Adrenal gland (tissue), 12 donors: ENCODE data around the gene FDXACB1. TPM values are rescaled to one million over a fixed set of nuclear protein-coding genes. Genes with fewer than 3 reads are reported as not detected.
A peak's percentile ranks its signal among the peaks of the same experiment; 100 is the strongest.

Source experiments
- DNase-seq, 7 donors: peaks; one replicate each; pipeline ENCODE4 v3.0.0-alpha.2; 2019 to 2020
- H3K27ac ChIP-seq, 5 donors: fragments of 200-600 bp; sonication (generic) in 4 of 5; 1 replicate in 3 of 5; 2 replicates in 2 of 5; pipeline versions ENCODE4 v1.5.1 to v1.8.0; 2016 to 2020; ENCODE audit warnings: mild to moderate bottlenecking in 1 of 5
- H3K27me3 ChIP-seq: fragments of 200-600 bp; 2 replicates; pipeline ENCODE4 v1.8.0; 2021
- H3K36me3 ChIP-seq, 2 donors: fragments of 200-600 bp; replicated peaks in 1 of 2; 1 replicate in 1 of 2; 2 replicates in 1 of 2; pipeline versions ENCODE4 v1.5.1 to v1.8.0; 2018 to 2022
- H3K4me1 ChIP-seq, 2 donors: fragments of 200-600 bp; replicated peaks in 1 of 2; 1 replicate in 1 of 2; 2 replicates in 1 of 2; pipeline versions ENCODE4 v1.5.1 to v1.8.0; 2018 to 2021
- H3K4me3 ChIP-seq, 4 donors: fragments of 200-600 bp; sonication (generic) in 3 of 4; one replicate each; pipeline ENCODE4 v1.5.1; 2016 to 2018
- H3K9me3 ChIP-seq, 3 donors: fragments of 200-600 bp; sonication (generic) in 1 of 3; replicated peaks in 1 of 3; 1 replicate in 2 of 3; 2 replicates in 1 of 3; pipeline versions ENCODE4 v1.5.1 to v1.8.0; 2016 to 2021
- CTCF ChIP-seq, 6 experiments: fragments of 450-650 bp in 4 of 6; fragments of 200-600 bp in 2 of 6; sonication (generic) in 1 of 6; IDR thresholded peaks; 1 replicate in 5 of 6; 2 replicates in 1 of 6; pipeline versions ENCODE4 v1.5.1 to v1.8.0; 2016 to 2021; ENCODE audit warnings: antibody characterized with exemption in 6 of 6, mild to moderate bottlenecking in 2 of 6, moderate library complexity in 1 of 6
- POLR2A ChIP-seq, 2 donors: fragments of 450-650 bp; IDR thresholded peaks; one replicate each; pipeline ENCODE4 v1.6.1; 2017; ENCODE audit warnings: antibody characterized with exemption in 2 of 2, mild to moderate bottlenecking in 2 of 2, moderate library complexity in 1 of 2
- WGBS, 4 donors: extraction: QIAGEN DNeasy Blood & Tissue Kit in 2 of 4; methylation state at CpG; one replicate each; pipeline versions ENCODE4 v1.1.5 to v1.1.7; 2013 to 2017; 5-methylcytosine and 5-hydroxymethylcytosine counted together
- intact Hi-C, 2 donors: fragments of 100-400 bp; cut with DNase I; formaldehyde crosslinking; loops; one replicate each; pipeline versions ENCODE4 v1.14.1 to v1.15.0; 2022 to 2023
- polyA plus RNA-seq, 3 donors: library from polyadenylated mRNA; stranded (reverse); fragments of 200-250 nt in 2 of 3; fragments of 350-450 nt in 1 of 3; fragmentation: Illumina TruSeq in 1 of 3; extraction: RNeasy Lipid Tissue Mini Kit (QIAGEN cat#74804) in 1 of 3; gene quantifications; one replicate each; pipeline ENCODE4 v1.2.3, GENCODE V29; 2013 to 2014
- total RNA-seq, 9 donors: library from RNA; depleted of rRNA in 4 of 9; stranded (reverse); fragments of >200 nt in 4 of 9; fragments of 120-200 nt in 1 of 9; fragmentation: NEBNext Ultra II Directional in 1 of 9; extraction: Animal tissue kit (Norgen Biotek cat#: 25700) in 1 of 9; gene quantifications; one replicate each; pipeline versions ENCODE4 v1.1.0 to v1.2.4, GENCODE V29; 2013 to 2023
- donor health status: healthy with polysubstance abuse.
- donor health status: Bipolar disorder and iron deficiency.
- donor health status: DM: yes; HTN: yes; CAD: no.
- donor health status: DM: no; HTN: no; CAD: no.
- donor health status: DM: no; HTN: no; CAD: no.
- donor health status: DM: yes; HTN: yes; CAD: no.

FDXACB1 gene
- total and polyA plus RNA-seq, 12 donors = 2.3 to 6.3 (median 3.7) TPM

- Histone ChIP-seq H3K36me3 (peaks cover 0 to 11% of the 10 kb centered on the region in 2 donors), H3K27ac (no peak overlapping the region)
- TF ChIP-seq POLR2A (IDR thresholded peaks at IDR 0.05) (no peak), CTCF (IDR thresholded peaks at IDR 0.05) (no peak)
Observed at GRCh38 chr11:111851067-111851466, 27.9 kb downstream of the FDXACB1 start.

GRCh38 chr11:111849631-111850030 is 29.3 kb downstream of the FDXACB1 start:
- peaks cover 0 to 8% of the 10 kb centered on the region in 2 donors for H3K4me1 ChIP-seq
- H3K27me3 ChIP-seq = no peaks in the 10 kb centered on the region
- no peak for TF ChIP-seq CTCF (IDR thresholded peaks at IDR 0.05)
- TF ChIP-seq POLR2A (IDR thresholded peaks at IDR 0.05) = no peak
- H3K9me3 ChIP-seq = no peaks in the 10 kb centered on the region
- no peak overlapping the region for H3K4me3 ChIP-seq
- peaks cover 0 to 13% of the 10 kb centered on the region in 2 donors for H3K36me3 ChIP-seq
- no peak for DNase-seq
- intact Hi-C loops = loop anchor here in 1 of 2 donors (10.0 kb wide), 2 partner anchors 255 to 285 kb away; no protein-coding TSS in a partner anchor
- H3K27ac ChIP-seq = no peak overlapping the region
- WGBS, 4 donors = 94 to 100% (median 99%) methylated on average over 3 of the region's 3 CpGs

More at GRCh38 chr11:111851067-111851466, 27.9 kb downstream of the FDXACB1 start:
- intact Hi-C loops = no loop called here
- H3K4me1 ChIP-seq = peaks cover 0 to 8% of the 10 kb centered on the region in 2 donors
- H3K9me3 ChIP-seq = no peaks in the 10 kb centered on the region
- H3K4me3 ChIP-seq = no peak overlapping the region
- H3K27me3 ChIP-seq = no peaks in the 10 kb centered on the region
- WGBS, 4 donors = 92 to 96% (median 94%) methylated on average over 8 of the region's 8 CpGs
- DNase-seq = no peak

GRCh38 chr11:111846636-111847035 is 32.3 kb downstream of the FDXACB1 start:
- DNase-seq = peak in 1 of 7 donors; percentile 13
- intact Hi-C loops = loop anchor here in 1 of 2 donors (10.0 kb wide), 2 partner anchors 252 to 282 kb away; no protein-coding TSS in a partner anchor
- WGBS, 4 donors = 29 to 38% (median 32%) methylated on average over 1 of the region's 1 CpG

GRCh38 chr11:111846063-111846462 is 32.9 kb downstream of the FDXACB1 start:
- peak overlapping the region in 2 of 5 donors; percentile 10 to 33 for H3K27ac ChIP-seq
- no peak for DNase-seq
- no peaks in the 10 kb centered on the region for H3K9me3 ChIP-seq
- TF ChIP-seq CTCF (IDR thresholded peaks at IDR 0.05) (no peak), POLR2A (IDR thresholded peaks at IDR 0.05) (no peak)
- 81 to 92% (median 86%) methylated on average over 2 of the region's 2 CpGs for WGBS, 4 donors
- H3K4me3 ChIP-seq = no peak overlapping the region
- peaks cover 0 to 15% of the 10 kb centered on the region in 2 donors for H3K36me3 ChIP-seq
- intact Hi-C loops = loop anchor here in 1 of 2 donors (10.0 kb wide), 2 partner anchors 251 to 281 kb away; no protein-coding TSS in a partner anchor
- H3K27me3 ChIP-seq = no peaks in the 10 kb centered on the region
- H3K4me1 ChIP-seq = peaks cover 0 to 11% of the 10 kb centered on the region in 2 donors

More at GRCh38 chr11:111846636-111847035, 32.3 kb downstream of the FDXACB1 start:
- H3K36me3 ChIP-seq = peaks cover 0 to 15% of the 10 kb centered on the region in 2 donors
- peak overlapping the region in 2 of 5 donors; percentile 10 to 33 for H3K27ac ChIP-seq
- no peaks in the 10 kb centered on the region for H3K9me3 ChIP-seq
- H3K27me3 ChIP-seq = no peaks in the 10 kb centered on the region
- H3K4me1 ChIP-seq = peaks cover 0 to 8% of the 10 kb centered on the region in 2 donors
- TF ChIP-seq CTCF (IDR thresholded peaks at IDR 0.05) (no peak), POLR2A (IDR thresholded peaks at IDR 0.05) (no peak)
- H3K4me3 ChIP-seq = no peak overlapping the region
